ENCODE data around the gene CORO1A.
"Not testable (repeated sequence)": the region's sequence is repeated elsewhere in the genome, so short reads cannot be mapped to it uniquely, and the experiment has no call there.

Gene CORO1A

DNA sequence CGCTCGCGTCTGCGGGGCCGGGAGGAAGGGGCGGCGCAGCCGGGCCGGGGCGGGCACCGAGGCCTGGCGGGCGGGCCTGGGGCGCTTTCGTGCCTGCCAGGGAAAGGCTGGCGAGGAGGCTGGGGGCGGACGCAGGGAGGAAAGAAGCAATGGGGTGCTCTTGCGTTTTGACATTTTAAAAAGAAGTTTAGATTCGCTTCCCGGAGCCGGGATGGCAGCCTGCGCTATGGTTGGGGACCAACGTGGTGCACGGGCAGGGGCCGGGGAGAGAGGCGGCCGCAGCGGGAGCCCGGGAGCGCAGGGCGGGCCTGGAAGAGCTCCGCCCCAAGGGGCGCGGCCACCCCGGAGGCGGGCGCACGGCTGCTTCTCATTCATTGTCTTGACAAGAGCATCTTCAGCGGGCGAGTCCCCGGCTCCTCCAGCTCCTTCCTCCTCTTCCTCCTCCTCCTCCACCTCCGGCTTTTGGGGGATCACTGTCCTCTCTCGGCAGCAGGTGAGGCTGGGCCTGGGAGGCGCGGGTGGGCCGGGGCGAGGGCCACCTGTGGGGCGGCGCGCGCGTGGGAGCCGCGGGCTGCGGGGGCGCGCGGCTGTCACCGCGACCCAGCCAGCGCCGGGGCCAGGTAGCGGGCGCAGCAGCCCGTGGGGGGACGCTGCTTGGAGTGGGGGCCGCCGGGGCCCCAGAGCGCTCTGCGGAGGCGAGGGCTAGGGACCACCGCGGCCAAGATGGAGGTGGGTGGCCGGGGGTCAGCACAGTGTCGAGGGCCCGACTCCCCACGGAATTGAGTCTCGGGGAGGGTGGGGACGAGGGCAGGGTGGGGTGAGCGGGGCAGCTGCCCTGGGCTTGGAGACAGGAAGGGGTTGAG, at the start of gene CORO1A:
TSS of gene CORO1A (plus strand) at position 370 of the 863 bp plus-strand sequence. CDS start 1,608 bp downstream, outside the sequence.
- DNase-seq (ENCODE audit: low spot score): peak; percentile 81

DNA sequence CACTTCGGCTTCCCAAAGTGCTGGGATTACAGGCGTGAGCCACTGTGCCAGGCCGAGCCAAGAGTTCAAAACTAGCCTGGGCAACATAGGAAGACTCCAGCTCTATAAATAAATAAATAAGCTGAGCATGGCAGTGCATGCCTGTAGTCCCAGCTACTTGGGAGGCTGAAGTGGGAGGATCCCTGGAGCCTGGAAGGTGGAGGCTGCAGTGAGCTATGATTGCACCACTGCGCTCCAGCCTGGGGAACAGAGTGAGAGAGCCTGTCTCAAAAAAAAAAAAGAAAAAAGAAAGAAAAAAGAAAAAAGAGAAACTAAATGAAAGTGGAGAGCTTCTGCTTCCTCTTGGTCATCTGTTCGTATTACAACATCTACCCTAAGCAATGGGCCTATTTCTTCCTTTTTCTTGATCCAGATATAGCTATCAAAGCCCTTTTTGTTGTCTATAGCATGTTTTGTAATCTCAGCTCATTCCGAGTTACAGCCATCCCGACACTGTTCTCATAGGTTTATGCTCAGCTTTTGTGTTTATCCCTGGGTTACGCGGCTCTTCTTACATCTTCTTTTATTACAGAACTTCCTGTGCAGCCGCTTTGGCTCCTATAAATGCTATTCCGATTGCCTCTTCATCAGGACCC, 46.3 kb upstream of the CORO1A start:
- no peak for DNase-seq (ENCODE audit: low spot score)

DNA sequence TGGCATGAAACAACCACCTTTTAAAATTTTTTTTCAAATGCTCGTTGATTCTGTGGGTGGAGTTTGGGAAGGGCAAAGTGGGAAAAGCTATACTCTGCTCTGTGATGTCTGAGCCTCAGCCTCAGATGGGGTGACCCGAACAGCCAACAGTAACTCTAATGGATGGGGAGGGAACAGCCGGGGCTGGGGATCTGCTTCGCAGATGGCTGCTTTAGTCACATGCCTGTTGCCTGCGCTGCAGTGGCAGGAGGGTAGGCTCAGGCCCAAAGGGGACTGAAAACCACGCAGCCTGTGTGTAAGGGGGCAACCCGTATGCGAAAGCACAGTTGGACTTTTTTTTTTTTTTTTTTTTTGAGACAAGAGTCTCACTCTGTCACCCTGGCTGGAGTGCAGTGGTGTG, 45.5 kb upstream of the CORO1A start:
- no peak for DNase-seq (ENCODE audit: low spot score)

DNA sequence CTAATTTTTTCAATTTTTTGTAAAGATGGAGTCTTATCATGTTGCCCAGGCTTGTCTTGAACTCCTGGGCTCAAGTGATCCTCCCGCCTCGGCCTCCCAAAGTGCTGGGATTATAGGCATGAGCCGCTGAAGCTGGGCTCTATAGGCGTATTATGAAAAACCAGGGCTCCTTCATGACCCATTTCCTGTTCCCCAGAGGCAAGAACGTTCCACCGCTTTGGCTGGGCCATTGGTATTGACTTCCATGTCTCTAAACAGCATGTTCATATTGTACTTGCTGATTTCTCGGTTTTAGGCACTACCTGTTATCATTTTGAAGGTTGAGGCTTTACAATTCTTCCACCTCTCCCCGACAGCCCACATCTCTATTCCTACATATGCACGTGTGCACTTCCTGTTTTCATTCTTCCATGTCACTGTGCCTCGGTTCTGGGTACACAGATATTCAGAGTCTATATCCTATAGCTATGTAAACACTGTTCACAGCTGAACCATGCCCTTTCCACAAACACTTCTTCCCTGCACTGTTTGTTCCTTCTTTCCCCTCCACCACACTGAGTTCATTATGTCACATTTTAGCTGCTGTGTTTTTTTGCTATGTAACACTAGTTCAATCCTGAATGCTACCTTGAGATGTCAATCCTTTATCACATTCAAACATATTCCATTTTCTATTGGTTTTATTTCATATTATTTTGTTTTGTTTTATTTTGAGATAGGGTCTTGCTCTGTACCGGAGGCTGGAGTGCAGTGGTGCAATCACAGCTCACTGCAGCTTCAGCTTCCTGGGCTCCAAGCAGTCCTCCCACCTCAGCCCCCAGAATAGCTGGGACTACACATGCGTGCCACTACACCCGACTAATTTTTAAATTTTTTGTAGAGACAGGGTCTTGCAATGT, 43.6 kb upstream of the CORO1A start:
- DNase-seq (ENCODE audit: low spot score): no peak

DNA sequence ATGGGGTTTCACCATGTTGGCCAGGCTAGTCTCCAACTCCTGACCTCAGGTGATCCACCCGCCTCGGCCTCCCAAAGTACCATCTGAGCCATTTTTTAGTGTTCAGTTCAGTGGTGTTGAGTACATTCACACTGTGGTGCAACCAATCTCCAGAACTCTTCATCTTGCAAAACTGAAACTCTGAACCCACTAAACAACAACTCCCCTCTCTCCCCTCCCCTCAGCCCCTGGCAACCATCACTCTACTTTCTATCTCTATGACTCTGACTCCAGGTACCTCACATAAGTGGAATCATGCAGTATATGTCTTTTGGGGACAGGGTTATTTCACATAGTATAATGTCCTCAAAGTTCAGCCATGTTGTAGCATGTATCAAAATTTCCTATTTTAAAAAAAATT, 41.7 kb upstream of the CORO1A start:
- DNase-seq (ENCODE audit: low spot score): no peak

DNA sequence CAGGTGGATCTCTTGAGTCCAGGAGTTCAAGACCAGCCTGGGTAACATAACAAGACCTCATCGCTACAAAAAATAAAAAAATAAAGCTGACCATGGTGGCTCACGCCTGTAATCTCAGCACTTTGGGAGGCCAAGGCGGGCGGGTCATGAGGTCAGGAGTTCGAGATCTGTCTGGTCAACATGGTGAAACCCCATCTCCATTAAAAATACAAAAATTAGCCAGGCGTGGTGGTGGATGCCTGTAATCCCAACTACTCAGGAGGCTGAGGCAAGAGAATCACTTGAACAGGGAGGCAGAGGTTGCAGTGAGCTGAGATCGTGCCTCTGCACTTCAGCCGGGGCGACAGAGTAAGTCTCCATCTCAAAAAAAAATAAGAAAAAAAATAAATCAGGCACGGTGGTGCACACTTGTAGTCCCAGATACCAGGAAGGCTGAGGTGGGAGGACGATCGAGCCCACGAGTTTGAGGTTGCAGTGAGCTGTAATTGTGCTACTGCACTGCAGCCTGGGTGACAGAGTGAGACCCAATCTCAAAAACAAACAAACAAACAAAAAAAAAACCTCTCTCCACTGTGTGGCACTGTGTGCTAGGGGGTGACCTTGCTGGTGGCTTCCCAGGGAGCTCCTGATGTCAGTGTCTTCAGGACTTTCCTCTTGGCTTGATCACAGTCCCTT, 40.6 kb upstream of the CORO1A start:
- DNase-seq (ENCODE audit: low spot score): no peak

DNA sequence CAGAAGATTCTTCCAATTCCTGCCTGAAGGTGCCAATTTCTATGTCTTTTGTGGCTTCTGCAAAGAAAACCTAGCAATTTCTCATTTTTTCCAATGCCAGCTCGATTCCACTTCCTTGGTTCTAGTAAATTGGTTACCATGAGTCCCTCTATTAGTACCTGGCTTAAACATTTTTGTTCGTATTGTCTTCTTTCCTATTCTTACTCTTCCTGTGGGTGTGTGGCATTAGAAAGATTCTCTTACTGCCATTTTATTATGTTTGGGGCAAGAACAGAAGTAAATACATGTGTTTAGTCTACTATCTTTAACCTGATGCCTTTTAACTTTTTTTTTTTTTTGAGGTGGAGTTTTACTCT, 40.1 kb upstream of the CORO1A start:
- no peak for DNase-seq (ENCODE audit: low spot score)

DNA sequence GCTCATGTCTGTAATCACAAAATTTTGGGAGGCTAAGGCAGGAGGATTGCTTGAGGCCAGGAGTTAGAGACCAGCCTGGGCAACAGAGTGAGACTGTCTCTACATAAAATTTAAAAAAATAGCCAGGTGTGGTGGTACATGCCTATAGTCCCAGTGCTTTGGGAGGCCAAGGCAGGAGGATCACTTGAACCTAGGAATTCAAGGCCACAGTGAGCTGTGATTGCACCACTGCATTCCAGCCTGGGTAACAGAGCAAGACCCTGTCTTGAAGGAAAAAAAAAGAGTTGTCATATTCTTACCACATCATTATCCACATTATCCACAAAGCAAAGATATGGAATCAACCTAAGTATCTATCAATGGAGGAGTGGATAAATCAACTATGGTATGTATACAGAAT, 39.4 kb upstream of the CORO1A start:
- DNase-seq (ENCODE audit: low spot score): no peak

DNA sequence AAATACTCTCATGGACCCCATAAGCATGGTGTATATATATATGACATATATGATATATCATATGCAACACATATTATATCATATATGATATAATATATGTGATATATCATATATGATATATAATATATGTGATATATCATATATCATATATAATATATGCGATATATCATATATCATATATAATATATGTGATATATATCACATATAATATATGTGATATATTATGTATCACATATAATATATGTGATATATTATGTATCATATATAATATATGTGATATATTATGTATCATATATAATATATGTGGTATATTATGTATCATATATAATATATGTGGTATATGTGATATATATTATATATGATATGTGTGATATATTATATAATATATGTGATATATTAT, 38.5 kb upstream of the CORO1A start:
- no peak for DNase-seq (ENCODE audit: low spot score)

DNA sequence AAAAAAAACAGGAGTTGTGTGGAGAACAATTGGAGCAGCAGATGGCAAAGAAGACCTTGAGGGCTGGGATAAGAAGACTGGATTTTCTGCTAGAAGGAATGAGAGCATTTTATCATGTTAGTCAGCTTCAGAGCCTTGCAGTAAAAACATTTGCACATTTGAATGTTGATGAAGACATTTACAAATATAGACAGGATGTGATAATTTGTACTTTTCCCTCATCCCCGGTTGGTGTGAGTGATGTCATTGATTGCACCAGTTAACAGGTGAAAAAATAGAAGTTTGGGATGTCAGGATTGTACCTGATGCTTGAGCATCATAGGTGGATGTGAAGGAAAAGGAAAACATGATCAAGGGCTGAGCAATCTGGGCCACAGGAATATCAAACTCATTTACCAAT, 37.7 kb upstream of the CORO1A start:
- no peak for DNase-seq (ENCODE audit: low spot score)

DNA sequence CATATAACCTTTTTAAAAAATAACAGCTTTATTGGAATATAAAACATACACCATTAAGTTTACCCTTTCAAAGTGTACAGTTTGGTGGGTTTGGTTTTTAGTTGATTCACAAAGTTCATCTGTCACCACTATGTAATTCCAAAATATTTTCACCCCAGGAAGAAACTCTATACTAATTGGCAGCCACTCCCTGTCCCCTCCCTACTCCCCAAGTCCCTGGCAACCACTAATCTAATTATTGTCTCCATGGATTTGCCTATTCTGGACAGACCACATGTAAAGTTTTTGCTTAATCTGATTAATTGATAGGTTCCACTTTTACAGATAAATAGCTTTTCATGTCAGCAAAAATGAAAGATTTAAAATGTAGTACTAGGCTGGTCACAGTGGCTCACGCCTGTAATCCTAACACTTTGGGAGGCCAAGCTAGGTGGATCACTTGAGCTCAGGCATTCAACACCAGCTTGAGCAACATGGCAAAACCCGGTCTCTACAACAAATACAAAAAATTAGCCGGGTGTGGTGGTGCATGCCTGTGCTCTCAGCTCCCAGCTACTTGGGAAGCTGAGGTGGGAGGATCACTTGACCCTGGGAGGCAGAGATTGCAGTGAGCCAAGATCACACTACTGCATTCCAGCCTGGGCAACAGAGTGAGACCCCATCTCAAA, 35.4 kb upstream of the CORO1A start:
- DNase-seq (ENCODE audit: low spot score): no peak

DNA sequence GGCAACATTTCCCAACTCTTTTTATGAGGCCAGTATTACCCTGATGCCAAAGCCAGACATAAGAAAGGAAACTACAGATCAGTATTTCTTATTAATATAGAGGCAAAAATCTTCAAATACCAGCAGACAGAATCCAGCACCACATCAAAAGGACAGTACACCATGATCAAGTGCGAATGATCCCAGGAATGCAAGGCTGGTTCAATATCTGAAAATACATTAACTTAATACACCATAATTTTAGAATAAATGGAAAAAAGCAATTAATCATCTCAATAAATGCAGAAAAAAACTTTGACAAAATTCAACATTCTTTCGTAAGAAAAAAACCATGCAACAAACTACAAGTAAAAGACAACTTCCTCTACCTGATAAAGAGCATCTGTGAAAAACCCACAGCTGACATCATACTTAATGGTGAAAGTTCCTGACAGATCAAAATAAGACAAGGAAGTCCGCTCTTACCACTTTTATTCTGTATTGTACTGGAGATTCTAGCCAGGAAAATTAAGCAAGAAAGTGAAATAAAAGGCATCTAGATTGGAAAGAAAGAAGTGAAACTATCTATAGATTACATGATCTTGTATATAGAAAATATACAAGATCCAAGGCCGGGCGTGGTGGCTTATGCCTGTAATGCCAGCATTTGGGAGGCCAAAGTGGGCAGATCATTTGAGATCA, 34.0 kb upstream of the CORO1A start:
- no peak for DNase-seq (ENCODE audit: low spot score)

DNA sequence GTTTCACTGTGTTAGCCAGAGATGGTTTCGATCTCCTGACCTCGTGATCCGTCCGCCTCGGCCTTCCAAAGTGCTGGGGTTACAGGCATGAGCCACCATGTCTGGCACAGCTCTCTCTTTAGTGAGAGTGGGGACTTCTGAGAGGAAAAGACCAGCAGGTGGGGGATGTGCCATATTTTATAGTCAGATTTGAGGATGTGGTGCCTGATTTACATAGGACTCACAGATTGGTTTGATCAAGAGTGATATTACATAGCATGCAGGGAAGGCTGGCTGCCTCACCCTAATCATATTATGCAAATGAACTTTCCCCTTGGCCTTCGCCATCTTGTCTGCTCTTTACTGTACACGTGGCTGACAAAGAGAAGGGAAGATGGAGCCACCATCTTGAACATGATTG, 32.3 kb upstream of the CORO1A start:
- DNase-seq (ENCODE audit: low spot score): no peak

DNA sequence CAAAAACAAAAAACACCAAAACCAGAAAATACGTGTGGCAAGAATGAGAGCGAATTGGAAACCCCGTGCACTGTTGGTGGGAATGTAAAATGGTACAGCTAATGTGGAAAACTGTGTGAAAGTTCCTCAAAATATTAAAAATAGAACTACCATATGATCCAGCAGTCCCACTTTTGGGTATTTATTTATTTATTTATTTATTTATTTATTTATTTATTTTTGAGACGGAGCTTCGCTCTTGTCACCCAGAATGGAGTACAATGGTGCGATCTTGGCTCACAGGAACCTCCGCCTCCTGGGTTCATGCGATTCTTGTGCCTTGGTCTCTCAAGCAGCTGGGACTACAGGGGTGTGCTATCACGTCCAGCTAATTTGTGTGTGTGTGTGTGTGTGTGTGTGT, 30.9 kb upstream of the CORO1A start:
- no peak for DNase-seq (ENCODE audit: low spot score)

DNA sequence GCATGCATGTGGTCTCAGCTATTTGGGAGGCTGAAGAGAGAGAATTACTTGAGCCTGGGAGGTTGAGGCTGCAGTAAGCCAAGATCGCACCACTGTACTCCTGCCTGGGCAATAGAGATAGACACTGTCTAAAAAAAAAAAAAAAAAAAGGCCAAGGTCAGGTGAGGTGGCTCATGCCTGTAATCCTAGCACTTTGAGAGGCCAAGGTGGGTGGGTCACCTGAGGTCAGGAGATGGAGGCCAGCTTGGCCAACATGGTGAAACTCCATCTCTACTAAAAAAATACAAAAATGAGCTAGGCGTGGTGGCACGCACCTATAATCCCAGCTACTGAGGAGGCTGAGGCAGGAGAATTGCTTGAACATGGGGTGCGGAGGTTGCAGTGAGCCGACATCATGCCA, 28.2 kb upstream of the CORO1A start:
- DNase-seq (ENCODE audit: low spot score): no peak

DNA sequence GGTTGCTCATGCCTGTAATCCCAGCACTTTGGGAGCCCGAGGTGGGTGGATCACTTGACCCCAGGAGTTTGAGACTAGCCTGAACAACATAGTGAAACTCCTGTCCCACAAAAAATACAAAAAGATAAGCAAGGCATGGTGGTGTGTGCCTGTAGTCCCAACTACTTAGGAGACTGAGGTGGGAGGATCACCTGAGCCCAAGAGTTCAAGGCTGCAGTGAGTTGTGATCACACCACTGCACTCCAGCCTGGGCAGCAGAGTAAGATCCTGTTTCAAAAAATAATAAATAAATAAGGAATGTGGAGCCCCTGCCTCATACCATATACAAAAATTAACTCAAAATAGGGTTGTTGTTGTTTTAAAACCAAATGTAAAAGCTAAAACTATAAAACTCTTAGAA, 26.2 kb upstream of the CORO1A start:
- DNase-seq (ENCODE audit: low spot score): no peak

DNA sequence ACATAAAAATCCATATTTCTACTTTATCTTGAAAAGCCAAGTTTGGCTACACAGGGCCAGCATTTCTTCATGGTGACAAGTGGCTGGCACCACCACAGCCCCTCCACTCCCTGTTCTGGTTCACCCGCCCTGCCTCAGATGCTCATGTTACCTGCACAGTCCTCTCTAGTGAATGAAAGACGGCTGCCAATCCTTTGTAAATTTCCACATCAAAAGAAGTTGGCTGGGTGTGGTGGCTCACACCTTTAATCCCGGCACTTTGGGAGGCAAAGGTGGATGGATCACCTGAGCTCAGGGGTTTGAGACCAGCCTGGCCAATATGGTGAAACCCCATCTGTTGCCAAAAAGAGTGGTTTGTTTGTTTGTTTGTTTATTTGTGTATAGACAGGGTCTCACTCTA, 19.9 kb upstream of the CORO1A start:
- no peak for DNase-seq (ENCODE audit: low spot score)

DNA sequence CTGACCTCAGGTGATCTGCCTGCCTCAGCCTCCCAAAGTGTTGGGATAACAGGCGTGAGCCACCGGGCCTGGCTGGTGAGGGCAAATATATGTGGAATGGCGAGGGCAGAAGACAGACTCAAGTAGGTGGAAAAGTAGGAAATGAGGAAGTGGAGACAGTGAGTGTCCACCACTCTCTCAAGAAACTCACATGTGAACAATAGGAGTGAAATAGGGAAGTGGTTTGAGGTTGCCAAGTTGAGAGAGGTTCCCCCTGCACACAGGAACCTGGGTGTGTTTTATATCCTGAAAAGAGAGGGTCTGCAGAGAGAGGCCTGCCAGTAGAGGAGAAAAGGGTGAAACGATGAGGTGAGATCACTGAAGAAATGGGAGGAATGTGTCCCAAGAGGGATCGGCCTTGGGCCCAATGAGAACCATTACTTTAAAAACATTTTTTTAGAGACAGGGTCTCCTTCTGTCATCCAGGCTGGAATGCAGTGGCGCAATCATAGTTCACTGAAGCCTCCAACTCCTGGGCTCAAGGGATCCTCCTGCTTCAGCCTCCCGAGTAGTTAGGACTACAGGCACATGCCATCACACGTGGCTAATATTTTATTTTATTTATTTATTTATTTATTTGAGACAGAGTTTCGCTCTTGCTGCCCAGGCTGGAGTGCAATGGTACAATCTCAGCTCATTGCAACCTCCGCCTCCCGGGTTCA, 17.1 kb upstream of the CORO1A start:
- no peak for DNase-seq (ENCODE audit: low spot score)

DNA sequence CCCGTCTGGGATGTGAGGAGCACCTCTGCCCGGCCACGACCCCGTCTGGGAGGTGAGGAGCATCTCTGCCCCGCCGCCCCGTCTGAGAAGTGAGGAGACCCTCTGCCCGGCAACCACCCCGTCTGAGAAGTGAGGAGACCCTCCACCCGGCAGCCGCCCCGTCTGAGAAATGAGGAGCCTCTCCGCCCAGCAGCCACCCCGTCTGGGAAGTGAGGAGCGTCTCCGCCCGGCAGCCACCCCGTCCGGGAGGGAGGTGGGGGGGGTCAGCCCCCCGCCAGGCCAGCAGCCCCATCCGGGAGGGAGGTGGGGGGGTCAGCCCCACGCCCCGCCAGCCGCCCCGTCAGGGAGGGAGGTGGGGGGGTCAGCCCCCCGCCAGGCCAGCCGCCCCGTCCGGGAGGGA, 14.7 kb upstream of the CORO1A start:
- DNase-seq (ENCODE audit: low spot score): not testable (repeated sequence)

DNA sequence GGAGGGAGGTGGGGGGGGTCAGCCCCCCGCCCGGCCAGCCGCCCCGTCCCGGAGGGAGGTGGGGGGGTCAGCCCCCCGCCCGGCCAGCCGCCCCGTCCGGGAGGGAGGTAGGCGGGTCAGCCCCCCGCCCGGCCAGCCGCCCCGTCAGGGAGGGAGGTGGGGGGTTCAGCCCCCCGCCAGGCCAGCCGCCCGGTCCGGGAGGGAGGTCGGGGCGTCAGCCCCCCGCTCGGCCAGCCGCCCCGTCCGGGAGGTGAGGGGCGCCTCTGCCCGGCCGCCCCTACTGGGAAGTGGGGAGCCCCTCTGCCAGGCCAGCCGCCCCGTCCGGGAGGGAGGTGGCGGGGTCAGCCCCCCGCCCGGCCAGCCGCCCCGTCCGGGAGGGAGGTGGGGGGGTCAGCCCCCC, 14.0 kb upstream of the CORO1A start:
- not testable (repeated sequence) for DNase-seq (ENCODE audit: low spot score)

Measured in RKO (cell line).